ENCODE results near the gene ABCB6.

Gene ABCB6

DNA sequence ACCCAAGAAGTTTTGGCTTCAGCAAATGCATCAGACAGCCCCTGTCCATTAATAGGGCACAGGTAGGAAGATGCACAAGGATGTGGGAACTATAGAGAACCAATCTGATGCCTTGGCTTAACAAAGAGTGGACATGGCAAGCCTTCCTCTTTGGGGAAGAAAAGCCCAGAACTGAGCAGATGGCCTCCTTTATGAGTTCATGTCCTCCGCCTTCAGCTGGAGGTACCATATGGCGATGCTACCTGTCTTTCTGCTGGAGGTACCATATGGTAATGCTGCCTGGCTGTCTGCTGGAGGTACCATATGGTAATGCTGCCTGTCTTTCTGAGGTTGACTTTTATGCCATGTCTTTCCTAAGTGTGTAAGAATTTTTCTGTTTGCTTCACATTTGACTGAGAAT is 34.6 kb downstream of the ABCB6 start:
- no peak for DNase-seq (ENCODE audit: low read depth)

DNA sequence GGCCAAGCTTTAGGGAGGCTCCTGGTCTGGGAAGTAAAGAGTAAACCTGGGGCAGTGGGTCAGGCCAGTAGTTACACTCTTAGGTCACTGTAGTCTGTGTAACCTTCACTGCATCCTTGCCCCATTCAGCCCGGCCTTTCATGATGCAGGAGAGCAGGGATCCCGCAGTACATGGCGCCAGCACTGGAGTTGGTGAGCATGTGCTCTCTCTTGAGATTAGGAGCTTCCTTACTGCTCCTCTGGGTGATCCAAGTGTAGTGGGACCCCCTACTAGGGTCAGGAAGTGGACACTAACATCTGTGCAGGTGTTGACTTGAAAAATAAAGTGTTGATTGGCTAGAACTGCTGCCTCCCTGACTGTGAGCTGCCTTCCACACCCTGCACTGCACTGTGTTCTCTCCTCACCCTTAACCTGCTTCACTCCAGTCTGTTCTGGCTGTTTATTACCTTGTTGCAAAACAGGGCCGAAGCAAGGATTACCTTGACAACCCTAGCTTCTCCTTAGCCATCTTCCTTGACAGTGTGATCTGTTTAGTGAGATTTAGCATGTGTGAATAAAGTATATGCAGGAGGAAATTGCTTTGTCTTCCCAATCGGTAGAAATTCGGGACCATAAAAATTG is 35.5 kb downstream of the ABCB6 start:
- no peak for DNase-seq (ENCODE audit: low read depth)

DNA sequence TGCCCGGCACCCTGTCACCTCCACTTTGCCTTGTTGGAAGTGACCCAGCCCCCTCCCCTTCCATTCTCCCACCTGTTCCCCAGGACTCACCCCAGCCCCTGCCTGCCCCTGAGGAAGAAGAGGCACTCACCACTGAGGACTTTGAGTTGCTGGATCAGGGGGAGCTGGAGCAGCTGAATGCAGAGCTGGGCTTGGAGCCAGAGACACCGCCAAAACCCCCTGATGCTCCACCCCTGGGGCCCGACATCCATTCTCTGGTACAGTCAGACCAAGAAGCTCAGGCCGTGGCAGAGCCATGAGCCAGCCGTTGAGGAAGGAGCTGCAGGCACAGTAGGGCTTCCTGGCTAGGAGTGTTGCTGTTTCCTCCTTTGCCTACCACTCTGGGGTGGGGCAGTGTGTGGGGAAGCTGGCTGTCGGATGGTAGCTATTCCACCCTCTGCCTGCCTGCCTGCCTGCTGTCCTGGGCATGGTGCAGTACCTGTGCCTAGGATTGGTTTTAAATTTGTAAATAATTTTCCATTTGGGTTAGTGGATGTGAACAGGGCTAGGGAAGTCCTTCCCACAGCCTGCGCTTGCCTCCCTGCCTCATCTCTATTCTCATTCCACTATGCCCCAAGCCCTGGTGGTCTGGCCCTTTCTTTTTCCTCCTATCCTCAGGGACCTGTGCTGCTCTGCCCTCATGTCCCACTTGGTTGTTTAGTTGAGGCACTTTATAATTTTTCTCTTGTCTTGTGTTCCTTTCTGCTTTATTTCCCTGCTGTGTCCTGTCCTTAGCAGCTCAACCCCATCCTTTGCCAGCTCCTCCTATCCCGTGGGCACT is 36.2 kb downstream of the ABCB6 start:
- DNase-seq (ENCODE audit: low read depth), result no peak

DNA sequence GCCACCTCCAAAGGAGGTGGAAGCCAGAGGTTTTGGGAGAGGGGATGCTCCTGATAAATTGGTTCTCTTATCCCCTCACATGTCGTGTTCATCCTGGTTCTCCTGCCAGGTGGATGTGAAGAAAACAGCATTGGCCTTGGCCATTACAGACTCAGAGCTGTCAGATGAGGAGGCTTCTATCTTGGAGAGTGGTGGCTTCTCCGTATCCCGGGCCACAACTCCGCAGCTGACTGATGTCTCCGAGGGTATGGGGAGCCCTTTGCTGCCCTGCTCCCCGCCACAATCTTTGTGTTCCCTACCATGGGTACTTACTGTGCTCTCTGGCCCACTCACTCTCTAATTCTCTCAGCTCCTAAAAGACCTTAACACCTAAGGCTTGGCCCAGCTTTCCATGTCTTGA is 37.2 kb downstream of the ABCB6 start:
- DNase-seq (ENCODE audit: low read depth), result no peak

DNA sequence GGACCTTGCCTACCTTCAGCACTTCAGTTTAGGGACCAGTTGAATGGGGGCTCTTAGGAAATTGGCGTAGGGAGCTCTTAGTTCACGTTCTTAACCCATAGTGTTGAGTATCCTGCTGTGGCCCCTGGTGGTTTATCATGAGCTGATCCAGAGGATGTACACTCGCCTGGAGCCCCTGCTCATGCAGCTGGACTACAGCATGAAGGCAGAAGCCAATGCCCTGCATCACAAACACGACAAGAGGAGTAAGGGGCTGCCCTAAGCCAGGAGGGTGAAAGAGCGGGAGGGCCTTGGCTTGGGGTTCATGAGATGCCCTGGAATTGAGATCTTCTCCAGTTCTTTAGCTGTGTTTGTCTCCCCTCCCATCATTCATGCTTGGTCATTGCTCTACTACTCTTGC is 37.8 kb downstream of the ABCB6 start:
- no peak for DNase-seq (ENCODE audit: low read depth)

DNA sequence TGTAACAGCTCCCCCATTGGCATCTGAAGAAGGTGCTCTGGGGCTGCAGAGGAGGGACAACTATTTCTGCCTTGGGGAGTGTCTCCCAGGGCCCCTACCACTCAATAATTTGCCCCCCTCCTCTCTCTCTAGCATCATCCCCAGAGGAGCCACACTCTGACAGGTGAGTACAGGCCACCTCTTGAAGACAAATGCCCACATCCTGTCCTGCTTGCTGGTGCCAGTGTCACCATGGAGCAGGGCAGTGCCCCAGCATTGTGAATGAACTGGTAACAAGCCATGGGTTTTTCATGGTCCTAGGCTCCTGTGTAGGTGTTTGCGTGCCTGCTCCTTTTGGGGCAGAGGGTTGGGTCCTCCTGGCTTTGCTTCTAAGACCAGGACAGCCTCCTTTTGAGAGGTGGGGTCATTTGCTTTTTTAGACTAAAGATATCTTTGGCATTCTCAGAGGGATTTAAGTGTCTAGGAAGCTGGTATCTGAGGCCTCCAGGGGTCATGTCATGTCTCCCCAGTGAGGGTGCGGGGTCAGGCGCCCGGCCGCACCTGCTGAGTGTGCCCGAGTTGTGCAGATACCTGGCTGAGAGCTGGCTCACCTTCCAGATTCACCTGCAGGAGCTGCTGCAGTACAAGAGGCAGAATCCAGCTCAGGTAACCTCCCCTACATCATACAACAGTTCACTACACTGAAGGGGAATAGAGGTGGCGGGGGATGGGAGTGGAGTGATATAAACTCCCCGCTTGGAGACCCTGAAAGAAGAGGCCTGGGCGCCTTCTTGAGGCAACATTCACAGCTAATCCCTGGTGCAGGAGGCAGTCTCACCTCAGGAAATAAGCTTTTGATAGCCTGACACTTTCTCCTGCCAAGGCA is 38.9 kb downstream of the ABCB6 start:
- no peak for DNase-seq (ENCODE audit: low read depth)

DNA sequence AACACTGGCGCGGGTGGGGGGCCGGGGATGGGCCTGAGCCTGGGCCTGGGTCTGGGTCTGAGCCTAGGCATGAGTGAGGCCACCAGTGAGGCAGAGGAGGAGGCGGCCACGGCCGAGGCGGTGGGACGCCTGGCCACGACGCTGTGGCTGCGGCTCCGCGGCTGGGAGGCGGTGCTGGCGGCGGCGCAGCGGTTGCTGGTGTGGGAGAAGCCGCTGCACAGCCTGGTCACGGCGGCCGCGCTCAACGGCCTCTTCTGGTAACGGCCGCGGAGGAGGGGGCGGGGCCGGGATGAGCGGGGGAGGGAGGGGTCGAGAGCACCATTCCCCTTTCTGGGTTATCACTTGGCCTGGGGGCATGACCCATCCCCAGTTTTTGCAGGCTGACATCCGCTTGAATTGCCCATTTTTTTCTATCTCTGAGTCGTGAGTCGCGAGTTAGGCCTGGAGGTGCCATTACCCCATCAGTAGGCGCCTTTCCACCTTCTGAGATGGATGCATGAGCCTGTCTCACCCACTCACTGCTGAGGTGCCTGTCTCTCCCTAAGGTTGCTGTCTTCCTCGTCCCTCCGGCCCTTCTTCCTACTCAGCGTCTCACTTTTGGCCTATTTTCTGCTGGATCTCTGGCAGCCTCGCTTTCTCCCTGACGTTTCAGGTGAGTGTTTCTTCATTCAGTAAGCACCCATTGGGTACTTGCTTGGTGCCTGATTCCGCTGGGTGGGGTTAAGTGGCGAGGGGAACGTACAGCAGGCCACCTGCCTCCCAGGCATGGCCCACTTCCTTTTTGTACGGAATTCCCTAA is 40.2 kb downstream of the ABCB6 start:
- peak; percentile 10 for DNase-seq (ENCODE audit: low read depth)

DNA sequence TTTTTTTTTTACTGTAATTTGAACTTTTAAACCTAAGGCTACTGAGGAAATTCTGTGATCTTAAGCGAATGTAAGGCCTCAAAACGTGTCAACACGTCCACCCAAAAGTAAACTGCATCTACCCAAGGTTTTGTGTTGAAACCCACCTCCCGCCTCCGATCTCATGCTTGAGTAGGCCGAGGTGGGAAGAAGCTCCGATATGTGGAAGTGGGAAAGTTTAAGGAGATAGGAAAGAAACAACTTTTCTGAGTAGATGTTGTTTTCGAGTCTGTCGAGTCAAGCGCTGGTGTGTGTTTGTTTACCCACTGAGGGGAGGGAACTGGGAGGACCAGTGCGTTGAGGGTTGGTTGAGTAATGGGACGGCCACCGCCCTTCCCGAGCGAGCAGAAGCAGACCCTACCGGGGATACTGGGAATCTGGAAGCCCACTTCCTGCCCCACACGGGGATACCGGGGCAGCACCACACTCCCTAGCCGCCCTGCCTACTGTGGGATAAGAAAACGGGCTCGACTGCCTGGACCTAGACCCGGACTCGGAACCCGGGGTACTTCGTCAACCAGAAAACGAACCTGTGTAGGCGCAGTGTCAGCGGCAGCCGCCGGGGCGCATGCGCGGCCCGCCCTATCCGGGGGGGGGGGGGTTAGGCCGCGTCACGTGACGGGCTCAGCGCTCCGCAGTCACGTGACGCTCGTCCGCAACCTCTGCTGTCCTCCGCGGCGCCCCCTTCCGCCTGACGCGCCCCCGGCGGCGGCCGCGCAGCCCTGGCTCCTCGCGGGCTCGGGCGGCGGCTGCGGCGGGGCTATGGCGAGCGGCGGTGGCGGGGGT is 41.0 kb downstream of the ABCB6 start, which contains the start of gene RETREG2:
RETREG2 (plus strand) TSS at position 724 of the 825 bp plus-strand sequence; CDS start at position 802, 78 bp downstream.
- peak; percentile 41 for DNase-seq (ENCODE audit: low read depth)

DNA sequence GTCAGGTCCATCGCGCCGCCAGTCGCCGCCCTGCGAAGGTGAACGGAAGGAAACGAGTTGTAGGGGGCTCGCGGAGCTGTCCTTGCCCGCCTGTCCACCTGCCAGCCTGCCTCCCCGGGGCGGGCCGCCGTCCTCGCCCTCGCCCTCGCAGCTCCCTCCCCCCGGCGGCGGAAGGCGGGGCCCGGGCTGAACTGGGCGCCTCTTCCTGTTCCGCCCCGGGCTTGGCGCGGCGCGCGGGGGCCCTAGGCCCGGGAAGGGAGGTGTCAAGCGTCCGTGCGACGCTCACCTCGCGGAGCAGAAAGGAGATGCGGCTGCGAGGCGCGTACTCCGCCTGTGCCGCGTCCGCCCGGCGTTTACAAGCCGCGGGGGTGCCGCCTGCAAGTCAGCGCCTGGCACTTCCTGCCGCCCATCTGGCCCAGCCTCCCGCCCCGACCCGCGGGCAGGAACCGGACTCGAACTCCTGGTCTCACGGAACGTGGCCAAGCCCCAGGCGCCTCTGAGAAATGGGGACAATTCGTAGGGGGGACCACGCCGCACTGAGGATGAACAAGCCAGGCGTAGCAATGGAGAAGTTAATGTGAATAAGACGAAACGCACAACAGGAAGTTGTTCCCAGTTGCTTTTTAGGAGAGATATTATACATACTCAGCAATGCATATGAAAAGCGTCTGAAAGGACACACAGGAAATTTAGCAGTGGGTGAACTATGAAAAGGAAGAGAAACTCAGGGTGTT is 41.8 kb downstream of the ABCB6 start, which contains the start of gene CNPPD1:
CNPPD1 (minus strand) TSS at position 108 of the 734 bp plus-strand sequence; CDS start at position 11, 97 bp downstream.
- peak; percentile 71 for DNase-seq (ENCODE audit: low read depth)

DNA sequence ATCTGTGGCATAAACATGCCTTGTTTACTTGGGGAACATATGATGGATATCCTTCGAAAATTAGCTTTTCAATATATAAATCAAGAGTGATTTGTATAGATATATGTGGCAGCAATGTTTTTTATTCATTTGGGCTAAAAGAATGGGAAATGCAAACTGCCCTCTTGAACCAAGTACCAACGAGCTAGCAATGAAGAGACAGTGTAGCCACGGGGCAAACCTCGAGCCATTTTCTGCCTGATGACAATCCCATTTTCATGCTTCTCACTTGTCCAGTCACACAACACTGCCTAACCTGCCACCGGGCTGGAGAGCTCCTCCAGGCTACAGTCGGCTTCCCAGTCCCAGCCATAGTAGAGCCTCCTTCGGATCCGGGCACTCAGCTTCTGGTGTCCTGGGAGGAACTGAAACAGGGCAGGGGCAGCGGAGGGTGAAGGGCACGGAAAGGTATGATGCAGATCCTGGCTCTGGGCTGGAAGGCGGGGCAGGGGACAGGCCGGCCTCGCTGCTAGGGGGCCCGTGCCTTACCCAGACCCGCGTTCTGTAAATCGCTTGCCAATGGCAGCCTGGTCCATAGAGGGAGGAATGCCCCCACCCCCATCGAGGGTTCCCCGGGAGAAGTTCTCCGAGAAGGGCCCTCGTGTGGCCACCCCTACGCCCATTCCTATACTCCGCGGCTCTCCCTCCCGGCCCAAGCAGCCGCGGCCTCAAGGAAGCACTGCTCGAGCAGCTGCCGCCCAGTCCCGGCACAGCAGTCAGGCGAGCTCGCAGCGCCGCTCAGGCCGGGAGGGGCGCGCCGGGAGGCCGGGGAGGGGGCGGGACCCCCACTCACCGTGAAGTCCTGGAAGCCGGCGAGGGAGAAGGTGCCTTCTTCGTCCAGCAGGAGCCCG is 42.6 kb downstream of the ABCB6 start:
- peak; percentile 8 for DNase-seq (ENCODE audit: low read depth)

DNA sequence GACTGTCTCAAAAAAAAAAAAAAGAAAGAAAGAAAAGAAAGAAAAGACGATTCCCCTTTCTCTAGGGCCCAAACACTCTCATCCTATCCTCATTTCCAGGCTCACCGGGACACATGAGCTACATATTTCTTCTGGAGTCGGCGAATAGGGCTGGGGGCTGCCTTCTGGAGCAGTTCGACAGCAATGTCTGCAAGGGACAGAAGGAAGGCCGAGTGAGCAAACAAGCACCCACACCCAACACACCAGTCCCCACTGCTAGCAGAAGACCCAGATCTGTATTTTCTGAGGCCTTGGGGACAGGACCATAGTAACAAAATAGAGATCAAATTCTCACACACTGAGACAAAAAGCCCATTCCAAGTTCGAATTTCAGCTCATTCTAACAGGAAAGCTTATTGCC is 43.3 kb downstream of the ABCB6 start:
- DNase-seq (ENCODE audit: low read depth), result no peak

DNA sequence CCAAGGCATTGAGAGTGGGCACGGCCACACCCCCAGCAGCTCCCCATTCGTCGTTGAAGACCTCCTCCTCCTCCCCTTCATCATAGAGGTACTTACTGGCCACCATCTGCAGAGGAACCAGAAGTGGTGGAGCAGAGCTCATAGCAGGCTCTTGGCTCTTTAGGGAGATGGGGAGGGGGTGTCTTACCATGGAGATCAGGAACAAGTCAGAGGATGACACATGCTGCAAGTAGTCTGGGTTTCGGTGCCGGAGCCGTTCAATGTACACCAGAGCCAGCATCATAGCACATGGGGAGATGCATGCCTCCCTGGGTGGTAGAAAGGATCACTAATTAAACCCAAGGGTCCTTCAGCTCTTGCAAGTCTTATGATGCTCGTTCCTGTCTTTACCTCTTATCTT is 44.0 kb downstream of the ABCB6 start:
- no peak for DNase-seq (ENCODE audit: low read depth)

DNA sequence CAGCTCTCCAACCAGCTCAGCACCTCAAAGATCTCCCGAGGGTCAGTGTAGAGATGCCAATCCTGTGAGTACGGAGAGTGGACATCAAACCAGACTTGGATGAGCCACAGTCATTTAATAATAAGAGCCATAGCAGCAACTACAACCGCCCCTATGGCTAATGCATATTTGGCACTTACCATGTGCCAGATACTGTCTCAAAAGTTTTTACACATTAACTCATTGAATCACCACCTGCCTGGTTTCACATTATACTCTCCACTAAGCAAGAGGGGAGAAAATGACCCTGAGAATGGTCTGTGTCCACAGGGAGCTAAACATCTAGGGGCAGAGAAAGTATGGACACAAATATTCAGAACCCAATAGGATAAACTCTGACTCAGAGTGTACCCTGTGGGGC is 44.6 kb downstream of the ABCB6 start:
- no peak for DNase-seq (ENCODE audit: low read depth)

DNA sequence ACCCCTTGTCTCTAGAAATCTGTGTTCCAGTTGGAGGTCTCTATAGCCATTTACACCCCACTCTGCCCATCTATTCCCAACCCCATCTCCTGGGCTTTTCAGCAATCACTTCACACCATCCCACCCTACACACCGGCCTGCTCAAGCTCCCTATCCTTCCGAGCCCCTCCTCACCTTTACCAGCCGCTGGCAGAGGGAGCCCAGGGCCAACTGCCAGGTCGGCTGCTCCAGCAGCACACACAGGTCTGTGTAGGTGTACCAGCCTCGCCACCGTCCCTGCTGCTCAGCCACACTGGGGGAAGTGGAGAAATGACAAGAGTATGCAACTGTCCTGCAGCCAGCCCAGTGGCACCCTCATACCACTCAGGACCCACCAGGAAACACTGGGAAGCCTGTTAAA is 45.6 kb downstream of the ABCB6 start:
- DNase-seq (ENCODE audit: low read depth), result no peak

DNA sequence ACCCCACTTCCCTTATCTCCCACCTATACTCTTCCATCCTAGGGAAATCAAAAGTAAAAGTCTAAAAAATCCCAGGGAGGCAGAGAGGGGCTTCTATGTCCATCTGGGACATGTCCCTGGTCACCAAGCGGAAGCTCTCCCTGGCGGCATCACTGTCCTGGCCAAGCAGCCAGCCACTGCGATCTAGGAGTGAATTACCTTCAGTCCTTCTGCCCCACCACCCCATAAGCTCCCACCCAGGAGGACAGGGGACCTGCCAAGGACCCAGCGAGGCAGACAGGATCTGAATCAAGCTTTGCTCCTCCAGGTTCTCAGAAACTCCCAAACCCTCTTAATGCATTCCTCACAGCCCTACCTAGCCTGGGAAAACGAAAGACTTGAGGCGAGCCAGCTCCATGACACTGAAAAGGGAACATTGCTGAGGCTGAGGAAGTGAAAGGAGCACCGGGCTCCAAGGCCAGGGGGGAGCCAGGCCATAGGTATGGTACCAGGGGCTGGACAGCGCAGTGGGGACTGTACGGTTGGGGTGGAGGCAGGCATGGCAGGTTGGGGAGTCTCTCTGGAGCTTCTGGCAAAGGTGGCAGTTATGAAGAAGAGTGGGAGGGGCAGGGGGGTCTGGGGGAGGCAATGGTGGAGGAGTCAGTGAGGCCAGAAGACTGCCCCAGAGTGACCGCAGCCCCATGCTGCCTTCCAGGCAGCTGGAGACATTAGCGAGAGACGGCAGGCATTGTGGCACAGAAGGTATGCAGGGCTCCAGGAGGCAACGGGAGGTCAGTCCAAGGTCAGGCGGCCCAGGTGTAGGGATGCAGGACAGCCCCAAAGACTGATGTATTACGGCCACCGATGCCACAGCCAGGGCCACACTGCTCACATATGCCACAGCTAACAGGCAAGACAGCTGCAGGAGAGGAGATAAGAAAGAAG is 46.3 kb downstream of the ABCB6 start:
- no peak for DNase-seq (ENCODE audit: low read depth)

DNA sequence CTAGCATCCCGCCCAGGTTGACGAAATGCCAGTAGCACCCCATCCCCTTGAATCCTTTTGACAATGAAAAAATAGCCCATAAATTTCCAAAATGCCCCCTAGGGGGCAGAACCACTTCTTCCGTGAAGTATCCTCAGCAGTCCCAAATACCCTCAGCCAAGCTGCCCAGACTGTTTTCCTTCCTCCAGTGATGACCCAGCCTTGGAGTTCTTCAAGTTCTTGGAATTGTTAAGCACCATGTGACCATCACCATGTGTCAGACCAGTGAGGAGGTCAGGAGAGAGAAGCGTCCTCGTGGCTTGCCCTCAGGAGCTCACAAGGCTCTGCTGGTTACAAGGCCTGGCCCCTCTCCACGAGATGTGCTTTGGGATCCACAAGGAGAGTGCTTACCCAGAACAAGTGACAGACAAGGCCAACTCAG is 47.5 kb downstream of the ABCB6 start:
- DNase-seq (ENCODE audit: low read depth), result no peak

DNA sequence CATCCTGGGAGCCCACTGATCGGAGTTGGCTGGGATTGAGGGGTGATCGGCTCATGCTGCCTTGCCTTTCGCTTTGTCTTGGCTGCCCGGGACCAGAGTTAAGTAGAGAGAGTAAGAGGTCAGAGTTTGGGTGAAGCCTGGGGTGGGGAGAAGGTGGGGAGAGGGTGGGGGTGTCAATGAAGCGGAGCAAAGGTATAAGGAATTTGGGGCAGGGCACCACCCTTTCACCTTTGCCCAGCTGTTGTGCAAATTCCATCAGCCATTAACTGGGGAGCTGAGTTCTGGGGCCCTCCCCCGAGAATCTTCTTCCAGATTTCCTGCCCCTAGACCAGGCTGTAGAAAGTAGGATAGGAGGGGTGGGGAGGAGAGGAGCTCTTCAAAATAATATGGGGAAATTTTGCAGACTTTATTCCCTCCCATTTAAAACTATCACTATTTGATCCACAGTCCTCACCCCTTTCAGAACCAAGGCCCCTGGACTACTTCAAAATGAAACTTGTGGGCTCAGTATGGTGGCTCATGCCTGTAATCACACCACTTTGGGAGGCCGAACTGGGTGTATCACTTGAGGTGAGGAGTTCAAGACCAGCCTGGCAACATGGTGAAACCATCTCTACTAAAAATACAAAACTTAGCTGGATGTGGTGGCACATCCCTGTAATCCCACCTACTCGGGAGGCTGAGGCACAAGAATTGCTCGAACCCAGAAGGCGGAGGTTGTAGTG is 48.7 kb downstream of the ABCB6 start, which contains the start of gene SLC23A3:
SLC23A3 (minus strand) TSS at position 100 of the 725 bp plus-strand sequence; CDS start at position 55, 45 bp downstream.
- DNase-seq (ENCODE audit: low read depth), result no peak

Data from stimulated activated CD8-positive, alpha-beta memory T cell treated with anti-CD3 and anti-CD28 coated beads, Interleukin-7, amount 100 ng/mL, for 24 hours (primary cell).